ENCODE data around the gene UVSSA. TPM values are rescaled to one million over a fixed set of nuclear protein-coding genes. Genes with fewer than 3 reads are reported as not detected.

UVSSA gene
- total RNA-seq, 1 donor from 2014 or later, result 48.1 TPM

GRCh38 chr4:1349359-1350168 lies 2.6 kb downstream of the UVSSA start:
- no peak for DNase-seq (ENCODE audit: low spot score)

GRCh38 chr4:1350169-1350520 lies 3.1 kb downstream of the UVSSA start:
- DNase-seq (ENCODE audit: low spot score), result no peak

- peak; percentile 91 for DNase-seq (ENCODE audit: low spot score)
Measured at GRCh38 chr4:1351854-1352566, 5.0 kb downstream of the UVSSA start.

GRCh38 chr4:1352567-1352900 lies 5.5 kb downstream of the UVSSA start:
- no peak for DNase-seq (ENCODE audit: low spot score)

- no peak for DNase-seq (ENCODE audit: low spot score)
Measured at GRCh38 chr4:1353186-1354055, 6.4 kb downstream of the UVSSA start.

GRCh38 chr4:1354136-1354982 lies 7.4 kb downstream of the UVSSA start:
- DNase-seq (ENCODE audit: low spot score), result no peak

- DNase-seq (ENCODE audit: low spot score), result no peak
Measured at GRCh38 chr4:1354983-1355275, 7.9 kb downstream of the UVSSA start.

- DNase-seq (ENCODE audit: low spot score), result no peak
Measured at GRCh38 chr4:1355378-1355777, 8.4 kb downstream of the UVSSA start.

- no peak for DNase-seq (ENCODE audit: low spot score)
Measured at GRCh38 chr4:1356181-1356998, 9.4 kb downstream of the UVSSA start.

- DNase-seq (ENCODE audit: low spot score), result no peak
Measured at GRCh38 chr4:1357356-1358248, 10.6 kb downstream of the UVSSA start.

- no peak for DNase-seq (ENCODE audit: low spot score)
Measured at GRCh38 chr4:1358421-1359143, 11.6 kb downstream of the UVSSA start.

- DNase-seq (ENCODE audit: low spot score), result no peak
Measured at GRCh38 chr4:1359144-1359501, 12.1 kb downstream of the UVSSA start.

- no peak for DNase-seq (ENCODE audit: low spot score)
Measured at GRCh38 chr4:1359976-1360375, 13.0 kb downstream of the UVSSA start.

GRCh38 chr4:1360423-1361283 lies 13.6 kb downstream of the UVSSA start:
- no peak for DNase-seq (ENCODE audit: low spot score)

GRCh38 chr4:1361431-1361830 lies 14.4 kb downstream of the UVSSA start:
- DNase-seq (ENCODE audit: low spot score), result no peak

GRCh38 chr4:1362046-1362445 lies 15.0 kb downstream of the UVSSA start:
- no peak for DNase-seq (ENCODE audit: low spot score)

GRCh38 chr4:1362521-1362920 lies 15.5 kb downstream of the UVSSA start:
- DNase-seq (ENCODE audit: low spot score), result no peak

GRCh38 chr4:1363513-1363912 lies 16.5 kb downstream of the UVSSA start:
- DNase-seq (ENCODE audit: low spot score), result no peak
